SK-N-SH treated with all-trans-retinoic acid at 6 μM for 48 hours (cell line): ENCODE data around the gene C1orf198.

ENCODE experiments used
- ARNTL ChIP-seq: fragments of 450-650 bp; formaldehyde crosslinking; IDR thresholded peaks from 2 replicates; pipeline ENCODE4 v1.5.0; 2020; ENCODE audit warnings: low read depth, mild to moderate bottlenecking, moderate library complexity, borderline replicate concordance
- ESRRG ChIP-seq: fragments of 250-450 bp; sonication (Bioruptor Pico); IDR thresholded peaks from 2 replicates; pipeline ENCODE4 v1.6.1; 2021; ENCODE audit warnings: mild to moderate bottlenecking
- ISL1 ChIP-seq: fragments of 250-450 bp; sonication (Bioruptor Pico); IDR thresholded peaks from 2 replicates; pipeline ENCODE4 v2.1.2; 2022; ENCODE audit warnings: mild to moderate bottlenecking, moderate library complexity
- PATZ1 ChIP-seq: fragments of 250-450 bp; sonication (Bioruptor Pico); IDR thresholded peaks from 2 replicates; pipeline ENCODE4 v1.8.0; 2020; ENCODE audit warnings: mild to moderate bottlenecking, moderate library complexity, borderline replicate concordance
- RARB ChIP-seq: fragments of 250-450 bp; sonication (Bioruptor Pico); IDR thresholded peaks from 2 replicates; pipeline ENCODE4 v1.8.0; 2021; ENCODE audit warnings: mild to moderate bottlenecking, moderate library complexity
- TCF4 ChIP-seq: fragments of 250-450 bp; sonication (Bioruptor Pico); IDR thresholded peaks from 2 replicates; pipeline ENCODE4 v1.8.0; 2021; ENCODE audit warnings: mild to moderate bottlenecking, moderate library complexity, borderline replicate concordance
- ZFP30 ChIP-seq: fragments of 450-650 bp; formaldehyde crosslinking; IDR thresholded peaks from 2 replicates; pipeline ENCODE4 v1.5.0; 2022; ENCODE audit warnings: mild to moderate bottlenecking, moderate library complexity
- ZNF70 ChIP-seq: fragments of 450-650 bp; formaldehyde crosslinking; IDR thresholded peaks from 2 replicates; pipeline ENCODE4 v1.5.0; 2020; ENCODE audit warnings: mild to moderate bottlenecking, moderate library complexity

GRCh38 chr1:230868736-230869385 is 540 bp upstream of the C1orf198 start:
- no peak for TF ChIP-seq TCF4
- no peak for TF ChIP-seq ISL1 (CRISPR knock-in tag)
- TF ChIP-seq PATZ1, result no peak
- no peak for TF ChIP-seq ESRRG
- no peak for TF ChIP-seq ZFP30 (CRISPR knock-in tag)
- TF ChIP-seq RARB (CRISPR knock-in tag), result no peak
- TF ChIP-seq ARNTL, result no peak
- TF ChIP-seq ZNF70 (CRISPR knock-in tag), result no peak
